ENCODE results near the gene OR5M8. TPM values are rescaled to one million over a fixed set of nuclear protein-coding genes. Genes with fewer than 3 reads are reported as not detected.

Gene OR5M8
- total RNA-seq: not detected in 2 replicates

DNA sequence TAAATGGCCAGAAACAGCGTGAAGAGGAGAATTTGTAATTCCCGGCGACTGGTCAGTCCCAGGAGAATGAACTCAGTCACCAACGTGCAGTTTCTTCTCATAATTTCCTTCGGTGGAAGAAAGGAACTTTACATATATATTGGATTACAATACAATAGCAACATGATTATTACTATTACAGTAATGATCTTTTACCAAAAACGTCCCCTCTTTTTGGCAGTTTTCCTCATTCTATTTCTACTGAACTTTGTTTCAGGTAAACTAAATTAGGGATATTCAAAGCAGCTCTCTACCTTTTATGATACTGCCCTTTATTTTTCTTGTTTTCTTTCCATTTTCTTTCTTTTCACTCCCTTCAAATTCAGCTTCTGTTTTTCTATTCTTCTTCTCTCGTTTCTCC lies at the start of gene OR5M8:
Gene OR5M8 (minus strand): TSS at position 101 of the 400 bp plus-strand sequence. CDS start 0 bp downstream, at position 101.

DNA sequence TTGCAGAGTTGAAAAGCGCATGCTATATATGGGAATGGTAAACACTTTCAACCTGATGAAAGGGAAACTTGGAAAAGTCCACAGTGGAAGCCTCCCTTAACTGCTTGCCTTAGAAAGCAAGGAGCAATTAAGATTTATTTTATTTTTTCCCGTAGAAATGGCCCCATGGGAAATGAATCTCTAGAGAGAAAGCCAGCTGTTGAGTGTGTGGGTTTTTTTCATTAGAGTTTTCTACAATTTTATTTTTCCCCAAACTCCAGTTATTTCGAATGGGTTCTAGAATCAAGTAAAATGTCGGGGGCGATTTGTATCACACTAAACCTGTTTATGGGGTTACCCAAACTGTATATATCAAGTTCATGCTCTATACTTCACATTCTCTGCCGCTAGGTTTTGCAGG lies 17.9 kb downstream of the OR5M8 start, which contains the start of gene OR5M3:
Gene OR5M3 (minus strand): TSS at position 101 of the 400 bp plus-strand sequence. CDS start 2,855 bp downstream, outside the sequence.

Other genes starting within 250 kb of the OR5M8 start
- not detected in 2 replicates for gene OR5T3, start 239.1 kb downstream of the OR5M8 start, total RNA-seq
- not detected in 2 replicates for gene OR5T1, start 217.2 kb downstream of the OR5M8 start, total RNA-seq
- gene OR8H1, start 199.1 kb downstream of the OR5M8 start, total RNA-seq: not detected in 2 replicates
- not detected in 2 replicates for gene OR8K3, start 176.2 kb downstream of the OR5M8 start, total RNA-seq
- gene OR8K1, start 145.3 kb downstream of the OR5M8 start, total RNA-seq: not detected in 2 replicates
- not detected in 2 replicates for gene OR8J1, start 137.1 kb downstream of the OR5M8 start, total RNA-seq
- gene OR8U1, start 115.7 kb downstream of the OR5M8 start, total RNA-seq: not detected in 2 replicates
- gene OR5AL1, start 78.7 kb downstream of the OR5M8 start, total RNA-seq: not detected in 2 replicates
- gene OR5M3, start 18.0 kb downstream of the OR5M8 start, total RNA-seq: not detected in 2 replicates
- gene OR5M11, start 51.9 kb upstream of the OR5M8 start, total RNA-seq: not detected in 2 replicates
- gene OR5M10, start 86.4 kb upstream of the OR5M8 start, total RNA-seq: not detected in 2 replicates
- not detected in 2 replicates for gene OR5M1, start 123.5 kb upstream of the OR5M8 start, total RNA-seq
- not detected in 2 replicates for gene OR5AP2, start 151.1 kb upstream of the OR5M8 start, total RNA-seq
- gene OR5AR1, start 172.3 kb upstream of the OR5M8 start, total RNA-seq: not detected in 2 replicates
- not detected in 2 replicates for gene OR9G1, start 207.7 kb upstream of the OR5M8 start, total RNA-seq

Measured in smooth muscle cell of the umbilical artery (primary cell).